Measurements from ENCODE around the gene FAIM2.

DNA sequence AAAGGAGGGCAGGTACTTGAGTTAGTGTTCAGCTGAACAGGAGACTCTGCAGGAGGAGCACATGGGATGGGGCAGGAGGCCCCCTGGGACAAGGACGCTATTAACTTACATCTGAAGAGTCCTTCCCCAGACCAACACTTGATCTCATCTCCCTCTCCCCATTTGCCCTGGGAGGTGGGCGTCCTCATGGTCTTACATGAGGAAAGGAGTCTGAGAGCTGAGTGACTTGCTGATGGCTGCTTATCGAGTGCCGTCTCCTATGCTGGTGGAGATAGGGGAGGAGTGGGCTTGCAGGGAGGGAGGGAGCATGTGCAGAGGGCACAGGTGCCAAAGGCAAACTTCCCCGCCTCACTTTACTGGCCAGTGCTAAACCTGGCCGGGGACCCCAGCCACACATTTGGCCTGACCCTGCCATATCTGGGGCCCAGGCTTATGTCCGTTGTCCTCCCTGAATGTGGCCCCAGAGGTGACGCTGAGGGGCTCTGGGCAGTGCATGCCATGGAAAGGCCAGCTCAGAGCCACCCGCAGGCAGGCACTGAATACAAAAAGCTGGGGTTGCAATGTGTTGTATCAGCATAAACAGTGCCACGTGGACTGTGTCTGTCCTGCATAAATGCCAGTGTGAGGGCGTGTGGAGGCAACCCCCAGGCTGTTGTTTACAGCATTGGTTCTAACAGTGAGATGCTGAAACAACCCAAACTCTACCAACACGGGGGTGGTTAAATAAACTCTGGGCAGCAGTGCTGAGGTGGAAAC is 29.4 kb downstream of the FAIM2 start:
- TF ChIP-seq, protein P1, sequence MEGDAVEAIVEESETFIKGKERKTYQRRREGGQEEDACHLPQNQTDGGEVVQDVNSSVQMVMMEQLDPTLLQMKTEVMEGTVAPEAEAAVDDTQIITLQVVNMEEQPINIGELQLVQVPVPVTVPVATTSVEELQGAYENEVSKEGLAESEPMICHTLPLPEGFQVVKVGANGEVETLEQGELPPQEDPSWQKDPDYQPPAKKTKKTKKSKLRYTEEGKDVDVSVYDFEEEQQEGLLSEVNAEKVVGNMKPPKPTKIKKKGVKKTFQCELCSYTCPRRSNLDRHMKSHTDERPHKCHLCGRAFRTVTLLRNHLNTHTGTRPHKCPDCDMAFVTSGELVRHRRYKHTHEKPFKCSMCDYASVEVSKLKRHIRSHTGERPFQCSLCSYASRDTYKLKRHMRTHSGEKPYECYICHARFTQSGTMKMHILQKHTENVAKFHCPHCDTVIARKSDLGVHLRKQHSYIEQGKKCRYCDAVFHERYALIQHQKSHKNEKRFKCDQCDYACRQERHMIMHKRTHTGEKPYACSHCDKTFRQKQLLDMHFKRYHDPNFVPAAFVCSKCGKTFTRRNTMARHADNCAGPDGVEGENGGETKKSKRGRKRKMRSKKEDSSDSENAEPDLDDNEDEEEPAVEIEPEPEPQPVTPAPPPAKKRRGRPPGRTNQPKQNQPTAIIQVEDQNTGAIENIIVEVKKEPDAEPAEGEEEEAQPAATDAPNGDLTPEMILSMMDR (IDR thresholded peaks at IDR 0.05): no peak
- TF ChIP-seq POLR2AphosphoS5 (IDR thresholded peaks at IDR 0.05): no peak
